Smooth muscle cell (in vitro differentiated cells): Measurements from ENCODE around the gene METTL15. TPM values are rescaled to one million over a fixed set of nuclear protein-coding genes. Genes with fewer than 3 reads are reported as not detected.
"Not testable (repeated sequence)": the region's sequence is repeated elsewhere in the genome, so short reads cannot be mapped to it uniquely, and the experiment has no call there.

Experiments used
- DNase-seq: peaks from one replicate; lab custom pipeline; 2025; ENCODE audit not compliant: unreplicated experiment; lab: John Stamatoyannopoulos, UW
- H2AFZ ChIP-seq: fragments of 200-600 bp; sonication (generic); 2 replicates; pipeline ENCODE4 v1.6.0; 2016; ENCODE audit warnings: antibody characterized with exemption, low read depth, mild to moderate bottlenecking
- H3F3A ChIP-seq: fragments of 200-600 bp; sonication (generic); 2 replicates; pipeline ENCODE4 v1.6.0; 2017; ENCODE audit warnings: antibody characterized with exemption, low read depth
- H3K27ac ChIP-seq: fragments of 200-600 bp; sonication (generic); 2 replicates; pipeline ENCODE4 v1.5.1; 2016; ENCODE audit warnings: low read depth, mild to moderate bottlenecking
- H3K27me3 ChIP-seq: fragments of 200-600 bp; sonication (generic); 2 replicates; pipeline ENCODE4 v1.6.1; 2016; ENCODE audit warnings: low read depth, mild to moderate bottlenecking
- H3K36me3 ChIP-seq: fragments of 200-600 bp; sonication (generic); 2 replicates; pipeline ENCODE4 v1.5.1; 2016; ENCODE audit warnings: low read depth
- H3K4me1 ChIP-seq: fragments of 200-600 bp; sonication (generic); 2 replicates; pipeline ENCODE4 v1.5.1; 2016; ENCODE audit warnings: low read depth
- H3K4me2 ChIP-seq: fragments of 200-600 bp; sonication (generic); 2 replicates; pipeline ENCODE4 v1.6.0; 2016; ENCODE audit warnings: mild to moderate bottlenecking
- H3K4me3 ChIP-seq: fragments of 200-600 bp; sonication (generic); 2 replicates; pipeline ENCODE4 v1.5.1; 2016; ENCODE audit warnings: mild to moderate bottlenecking
- H3K79me2 ChIP-seq: fragments of 200-600 bp; sonication (generic); 2 replicates; pipeline ENCODE4 v1.6.0; 2016; ENCODE audit warnings: low read depth, mild to moderate bottlenecking
- H3K9ac ChIP-seq: fragments of 200-600 bp; sonication (generic); 2 replicates; pipeline ENCODE4 v1.6.0; 2016; ENCODE audit warnings: low read depth
- H3K9me3 ChIP-seq: fragments of 200-600 bp; sonication (generic); replicated peaks from 2 replicates; pipeline ENCODE4 v1.5.1; 2016; ENCODE audit warnings: low read depth
- H4K20me1 ChIP-seq: fragments of 200-600 bp; sonication (generic); 2 replicates; pipeline ENCODE4 v1.6.0; 2016; ENCODE audit warnings: low read depth
- CTCF ChIP-seq: fragments of 200-600 bp; sonication (generic); IDR thresholded peaks from 2 replicates; pipeline ENCODE4 v1.5.1; 2017; ENCODE audit warnings: borderline replicate concordance, mild to moderate bottlenecking, antibody characterized with exemption; ENCODE audit not compliant: insufficient read depth, poor library complexity, severe bottlenecking
- WGBS: methylation state at CpG from one replicate; pipeline ENCODE4 v1.1.7; 2016; ENCODE audit warnings: low lambda C conversion rate; 5-methylcytosine and 5-hydroxymethylcytosine counted together
- polyA plus RNA-seq: library from polyadenylated mRNA; unstranded; fragments of >200 nt; fragmentation: Nextera tagmentation; extraction: Ambion mirVana; gene quantifications from 2 replicates; pipeline ENCODE4 v1.2.1, GENCODE V29; 2016
- total RNA-seq: library from RNA; depleted of rRNA; stranded (reverse); fragments of >200 nt; gene quantifications from 2 replicates; pipeline ENCODE4 v1.2.3, GENCODE V29; 2014

The METTL15 gene
- total and polyA plus RNA-seq, 2 experiments from 2014 or later = 8.1 to 26.1 TPM

GRCh38 chr11:28303477-28304191 is 195.4 kb downstream of the METTL15 start:
- 93% methylated on average over 2 of the region's 2 CpGs for WGBS
- H4K20me1 ChIP-seq = no peaks in the 10 kb centered on the region
- H3K79me2 ChIP-seq = no peaks in the 10 kb centered on the region
- H3K27ac ChIP-seq = no peak overlapping the region
- H3K36me3 ChIP-seq = no peaks in the 10 kb centered on the region
- no peaks in the 10 kb centered on the region for H3K27me3 ChIP-seq
- DNase-seq = no peak
- no peaks in the 10 kb centered on the region for H3F3A ChIP-seq
- no peak overlapping the region for H3K4me3 ChIP-seq
- H3K9me3 ChIP-seq = no peaks in the 10 kb centered on the region
- no peak for TF ChIP-seq CTCF
- H3K4me1 ChIP-seq = no peaks in the 10 kb centered on the region
- H3K4me2 ChIP-seq = no peak overlapping the region
- no peak overlapping the region for H3K9ac ChIP-seq
- H2AFZ ChIP-seq = no peak overlapping the region

GRCh38 chr11:28315440-28315839 is 207.3 kb downstream of the METTL15 start:
- H3K79me2 ChIP-seq = no peaks in the 10 kb centered on the region
- no peaks in the 10 kb centered on the region for H3K4me1 ChIP-seq
- no peaks in the 10 kb centered on the region for H3K9me3 ChIP-seq
- 100% methylated on average over 1 of the region's 1 CpG for WGBS
- H3K27ac ChIP-seq = no peak overlapping the region
- no peak overlapping the region for H2AFZ ChIP-seq
- H3K4me3 ChIP-seq = no peak overlapping the region
- no peak overlapping the region for H3K9ac ChIP-seq
- no peaks in the 10 kb centered on the region for H3F3A ChIP-seq
- no peaks in the 10 kb centered on the region for H3K27me3 ChIP-seq
- no peak for TF ChIP-seq CTCF
- DNase-seq = no peak
- no peaks in the 10 kb centered on the region for H4K20me1 ChIP-seq
- H3K4me2 ChIP-seq = no peak overlapping the region
- peaks cover 4% of the 10 kb centered on the region for H3K36me3 ChIP-seq

GRCh38 chr11:28318871-28319270 is 210.7 kb downstream of the METTL15 start:
- Histone ChIP-seq H3K27ac (no peak overlapping the region), H3K79me2 (no peaks in the 10 kb centered on the region), H3K9me3 (no peaks in the 10 kb centered on the region), H3K4me2 (no peak overlapping the region), H2AFZ (no peak overlapping the region), H3F3A (no peaks in the 10 kb centered on the region), H4K20me1 (no peaks in the 10 kb centered on the region), H3K36me3 (no peaks in the 10 kb centered on the region), H3K4me3 (no peak overlapping the region), H3K9ac (no peak overlapping the region), H3K4me1 (no peaks in the 10 kb centered on the region), H3K27me3 (no peaks in the 10 kb centered on the region)
- DNase-seq = no peak
- TF ChIP-seq CTCF = no peak
- 96% methylated on average over 3 of the region's 3 CpGs for WGBS

GRCh38 chr11:28323621-28324020 is 215.4 kb downstream of the METTL15 start:
- no peaks in the 10 kb centered on the region for H3F3A ChIP-seq
- H2AFZ ChIP-seq = no peak overlapping the region
- no peaks in the 10 kb centered on the region for H3K9me3 ChIP-seq
- H3K27ac ChIP-seq = no peak overlapping the region
- no peaks in the 10 kb centered on the region for H3K36me3 ChIP-seq
- no peak for TF ChIP-seq CTCF
- H3K4me3 ChIP-seq = no peak overlapping the region
- no peaks in the 10 kb centered on the region for H3K4me1 ChIP-seq
- no peaks in the 10 kb centered on the region for H3K27me3 ChIP-seq
- no peak for DNase-seq
- H4K20me1 ChIP-seq = no peaks in the 10 kb centered on the region
- H3K79me2 ChIP-seq = no peaks in the 10 kb centered on the region
- no peak overlapping the region for H3K9ac ChIP-seq
- no peak overlapping the region for H3K4me2 ChIP-seq

GRCh38 chr11:28332393-28332792 is 224.2 kb downstream of the METTL15 start:
- not testable (repeated sequence) for DNase-seq, H3K4me1 ChIP-seq, H3K9me3 ChIP-seq, H3K36me3 ChIP-seq, H3K4me2 ChIP-seq, H3K9ac ChIP-seq, H3F3A ChIP-seq, H3K79me2 ChIP-seq, H3K4me3 ChIP-seq, H2AFZ ChIP-seq, H3K27ac ChIP-seq, H4K20me1 ChIP-seq, H3K27me3 ChIP-seq
- 85% methylated on average over 4 of the region's 4 CpGs for WGBS
